Stimulated activated naive B cell treated with anti-CD40 and anti-IgM and Interleukin-4, amounts not matched to agents 10 μg/mL and 1 μg/mL and 100 μg/mL, for 72 hours (primary cell): ENCODE data around the gene PYCARD.
A peak's percentile ranks its signal among the peaks of the same experiment; 100 is the strongest.
"Not testable (repeated sequence)": the region's sequence is repeated elsewhere in the genome, so short reads cannot be mapped to it uniquely, and the experiment has no call there.

ENCODE experiments used
- ATAC-seq, 2 donors: fragments of 150-1000 bp; cut with Tn5 transposase; replicated peaks; 2 replicates each; pipeline ENCODE4 v1.10.0; 2021; ENCODE audit warnings: moderate library complexity in 1 of 2
- DNase-seq: peaks from one replicate; pipeline ENCODE4 v3.0.0; 2021
- H3K27ac Mint-ChIP-seq: one replicate; pipeline ENCODE4 v1.8.0; 2022; ENCODE audit warnings: mild to moderate bottlenecking, mixed read lengths
- H3K27me3 Mint-ChIP-seq, 2 donors: one replicate each; pipeline ENCODE4 v1.8.0; 2022; ENCODE audit warnings: mixed read lengths in 2 of 2
- H3K36me3 Mint-ChIP-seq, 2 donors: one replicate each; pipeline ENCODE4 v1.8.0; 2022; ENCODE audit warnings: mixed read lengths in 2 of 2, mild to moderate bottlenecking in 1 of 2
- H3K4me1 Mint-ChIP-seq, 2 donors: one replicate each; pipeline ENCODE4 v1.8.0; 2022; ENCODE audit warnings: mixed read lengths in 2 of 2, mild to moderate bottlenecking in 1 of 2
- H3K4me3 Mint-ChIP-seq, 2 donors: one replicate each; pipeline ENCODE4 v1.8.0; 2022; ENCODE audit warnings: mild to moderate bottlenecking in 2 of 2, mixed read lengths in 2 of 2, moderate library complexity in 1 of 2
- H3K9me3 Mint-ChIP-seq, 2 donors: one replicate each; pipeline ENCODE4 v1.8.0; 2022; ENCODE audit warnings: mixed read lengths in 2 of 2, mild to moderate bottlenecking in 1 of 2

Gene PYCARD

GRCh38 chr16:31179219-31179746, 23.3 kb downstream of the PYCARD start:
- Mint-ChIP-seq H3K36me3 (peaks cover 33 to 44% of the 10 kb centered on the region in 2 donors), H3K9me3 (no peaks in the 10 kb centered on the region), H3K27ac (peak overlapping the region; percentile 100), H3K4me1 (peaks cover 38 to 54% of the 10 kb centered on the region in 2 donors), H3K27me3 (no peaks in the 10 kb centered on the region), H3K4me3 (peak overlapping the region; percentile 93 to 97)
- DNase-seq (no peak), ATAC-seq (peak; percentile 15 to 28)

GRCh38 chr16:31177136-31177535, 25.4 kb downstream of the PYCARD start:
- Mint-ChIP-seq H3K9me3 (no peaks in the 10 kb centered on the region), H3K27me3 (no peaks in the 10 kb centered on the region), H3K36me3 (peaks cover 18 to 23% of the 10 kb centered on the region in 2 donors), H3K27ac (peak overlapping the region; percentile 22), H3K4me3 (peak overlapping the region in 1 of 2 donors; percentile 11), H3K4me1 (peaks cover 25 to 36% of the 10 kb centered on the region in 2 donors)
- DNase-seq (peak; percentile 28), ATAC-seq (peak; percentile 2)

GRCh38 chr16:31170048-31170447, 32.5 kb downstream of the PYCARD start:
- DNase-seq, H3K36me3 Mint-ChIP-seq, H3K4me3 Mint-ChIP-seq, H3K4me1 Mint-ChIP-seq, H3K27ac Mint-ChIP-seq, H3K9me3 Mint-ChIP-seq, H3K27me3 Mint-ChIP-seq, ATAC-seq: not testable (repeated sequence)

- no peaks in the 10 kb centered on the region for H3K27me3 Mint-ChIP-seq
- H3K4me1 Mint-ChIP-seq = no peaks in the 10 kb centered on the region
- no peaks in the 10 kb centered on the region for H3K36me3 Mint-ChIP-seq
- H3K9me3 Mint-ChIP-seq = no peaks in the 10 kb centered on the region
- DNase-seq = no peak
- no peak overlapping the region for H3K4me3 Mint-ChIP-seq
- no peak for ATAC-seq
- no peak overlapping the region for H3K27ac Mint-ChIP-seq
Measured at GRCh38 chr16:31168848-31169247, 33.7 kb downstream of the PYCARD start.

GRCh38 chr16:31167315-31167714, 35.2 kb downstream of the PYCARD start:
- no peaks in the 10 kb centered on the region for H3K36me3 Mint-ChIP-seq
- no peak overlapping the region for H3K27ac Mint-ChIP-seq
- H3K4me1 Mint-ChIP-seq = no peaks in the 10 kb centered on the region
- DNase-seq (no peak), ATAC-seq (no peak)
- no peak overlapping the region for H3K4me3 Mint-ChIP-seq
- H3K9me3 Mint-ChIP-seq = no peaks in the 10 kb centered on the region
- no peaks in the 10 kb centered on the region for H3K27me3 Mint-ChIP-seq

GRCh38 chr16:31157136-31157535, 45.4 kb downstream of the PYCARD start:
- peaks cover 4 to 11% of the 10 kb centered on the region in 2 donors for H3K27me3 Mint-ChIP-seq
- no peaks in the 10 kb centered on the region for H3K9me3 Mint-ChIP-seq
- peaks cover 3 to 8% of the 10 kb centered on the region in 2 donors for H3K4me1 Mint-ChIP-seq
- H3K27ac Mint-ChIP-seq = no peak overlapping the region
- H3K36me3 Mint-ChIP-seq = no peaks in the 10 kb centered on the region
- ATAC-seq (peak; percentile 75 to 80), DNase-seq (no peak)
- H3K4me3 Mint-ChIP-seq = peak overlapping the region in 1 of 2 donors; percentile 44
